ENCODE data around the gene LY6G6C.
A peak's percentile ranks its signal among the peaks of the same experiment; 100 is the strongest.

The LY6G6C gene

DNA sequence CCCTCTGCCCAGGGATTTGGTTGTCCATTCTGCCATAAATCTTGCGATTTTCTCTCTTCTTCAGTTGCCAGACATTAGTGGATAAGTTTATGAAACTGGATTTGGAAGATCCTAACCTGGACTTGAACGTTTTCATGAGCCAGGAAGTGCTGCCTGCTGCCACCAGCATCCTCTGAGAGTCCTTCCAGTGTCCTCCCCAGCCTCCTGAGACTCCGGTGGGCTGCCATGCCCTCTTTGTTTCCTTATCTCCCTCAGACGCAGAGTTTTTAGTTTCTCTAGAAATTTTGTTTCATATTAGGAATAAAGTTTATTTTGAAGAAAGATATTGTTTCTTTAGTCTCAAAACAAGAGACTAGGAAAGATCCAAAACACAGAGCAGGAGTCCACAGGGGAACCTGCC lies 40.8 kb upstream of the LY6G6C start, which contains the start of gene SAPCD1:
TSS of gene SAPCD1 (plus strand) at position 301 of the 400 bp plus-strand sequence. CDS start 399 bp downstream, outside the sequence.
- TF ChIP-seq, protein P1, sequence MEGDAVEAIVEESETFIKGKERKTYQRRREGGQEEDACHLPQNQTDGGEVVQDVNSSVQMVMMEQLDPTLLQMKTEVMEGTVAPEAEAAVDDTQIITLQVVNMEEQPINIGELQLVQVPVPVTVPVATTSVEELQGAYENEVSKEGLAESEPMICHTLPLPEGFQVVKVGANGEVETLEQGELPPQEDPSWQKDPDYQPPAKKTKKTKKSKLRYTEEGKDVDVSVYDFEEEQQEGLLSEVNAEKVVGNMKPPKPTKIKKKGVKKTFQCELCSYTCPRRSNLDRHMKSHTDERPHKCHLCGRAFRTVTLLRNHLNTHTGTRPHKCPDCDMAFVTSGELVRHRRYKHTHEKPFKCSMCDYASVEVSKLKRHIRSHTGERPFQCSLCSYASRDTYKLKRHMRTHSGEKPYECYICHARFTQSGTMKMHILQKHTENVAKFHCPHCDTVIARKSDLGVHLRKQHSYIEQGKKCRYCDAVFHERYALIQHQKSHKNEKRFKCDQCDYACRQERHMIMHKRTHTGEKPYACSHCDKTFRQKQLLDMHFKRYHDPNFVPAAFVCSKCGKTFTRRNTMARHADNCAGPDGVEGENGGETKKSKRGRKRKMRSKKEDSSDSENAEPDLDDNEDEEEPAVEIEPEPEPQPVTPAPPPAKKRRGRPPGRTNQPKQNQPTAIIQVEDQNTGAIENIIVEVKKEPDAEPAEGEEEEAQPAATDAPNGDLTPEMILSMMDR (IDR thresholded peaks at IDR 0.05; ENCODE audit: low read depth, low read length, missing control alignments), result no peak
- H3K27ac ChIP-seq, result no peak within 1 kb of the TSS
- H3K4me3 ChIP-seq (ENCODE audit: low read depth, low read length), result no peak within 1 kb of the TSS
- H3K36me3 ChIP-seq (replicated peaks), result no peaks in the 10 kb centered on the region
- in situ Hi-C loops (cut with HindIII; ENCODE audit: low pct_ligation_motif_present, low sequenced_read_pairs), result no loop called here
- no peak for DNase-seq
- no peaks in the 10 kb centered on the region for H3K27me3 ChIP-seq (replicated peaks)

DNA sequence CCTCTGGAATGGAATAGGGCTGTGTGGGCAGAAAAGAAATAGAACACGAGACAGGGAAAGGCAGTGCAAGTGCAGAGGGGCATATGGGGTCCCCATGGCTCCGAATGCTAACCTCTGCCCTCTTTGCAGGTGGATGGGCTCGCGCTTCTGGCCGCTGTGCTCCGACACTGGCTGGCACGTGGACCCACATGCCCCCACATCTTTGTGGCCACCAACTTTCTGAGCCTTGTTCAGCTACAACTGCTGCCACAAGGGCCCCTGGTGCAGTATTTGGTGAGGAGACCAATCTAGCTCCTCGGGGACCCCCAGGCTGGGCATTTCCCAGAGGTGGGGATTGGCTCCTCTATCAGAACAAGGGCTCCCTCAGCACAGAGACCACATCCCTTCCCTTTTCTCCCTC lies 39.8 kb upstream of the LY6G6C start:
- DNase-seq, result no peak
- TF ChIP-seq, protein P1 (IDR thresholded peaks at IDR 0.05; ENCODE audit: low read depth, low read length, missing control alignments), result no peak
- no peaks in the 10 kb centered on the region for H3K36me3 ChIP-seq (replicated peaks)
- no peak overlapping the region for H3K4me3 ChIP-seq (ENCODE audit: low read depth, low read length)
- H3K27me3 ChIP-seq (replicated peaks), result no peaks in the 10 kb centered on the region
- H3K27ac ChIP-seq, result no peak overlapping the region
- in situ Hi-C loops (cut with HindIII; ENCODE audit: low pct_ligation_motif_present, low sequenced_read_pairs), result no loop called here

DNA sequence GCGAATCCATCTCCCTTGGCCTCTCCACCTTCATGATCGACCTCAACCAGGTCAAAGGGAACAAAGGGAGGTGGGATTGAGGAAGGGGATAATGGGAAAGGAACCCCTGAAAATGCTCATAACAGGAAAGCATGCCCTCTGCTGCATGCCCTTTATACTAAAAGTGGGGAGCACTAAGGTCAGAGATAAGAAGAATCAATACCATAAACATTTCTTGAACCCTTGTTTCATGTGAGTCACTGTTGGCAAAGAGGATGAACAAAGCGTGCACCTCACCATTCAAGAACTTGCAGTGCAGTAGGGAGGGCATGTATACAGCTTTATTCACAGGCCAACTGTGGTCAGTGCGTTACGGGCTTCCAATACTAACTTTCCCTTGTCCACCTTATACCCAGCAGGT lies 39.2 kb upstream of the LY6G6C start:
- no peaks in the 10 kb centered on the region for H3K27me3 ChIP-seq (replicated peaks)
- TF ChIP-seq, protein P1 (IDR thresholded peaks at IDR 0.05; ENCODE audit: low read depth, low read length, missing control alignments), result no peak
- no peak for DNase-seq
- in situ Hi-C loops (cut with HindIII; ENCODE audit: low pct_ligation_motif_present, low sequenced_read_pairs), result no loop called here
- H3K4me3 ChIP-seq (ENCODE audit: low read depth, low read length), result no peak overlapping the region
- H3K27ac ChIP-seq, result no peak overlapping the region
- H3K36me3 ChIP-seq (replicated peaks), result no peaks in the 10 kb centered on the region

DNA sequence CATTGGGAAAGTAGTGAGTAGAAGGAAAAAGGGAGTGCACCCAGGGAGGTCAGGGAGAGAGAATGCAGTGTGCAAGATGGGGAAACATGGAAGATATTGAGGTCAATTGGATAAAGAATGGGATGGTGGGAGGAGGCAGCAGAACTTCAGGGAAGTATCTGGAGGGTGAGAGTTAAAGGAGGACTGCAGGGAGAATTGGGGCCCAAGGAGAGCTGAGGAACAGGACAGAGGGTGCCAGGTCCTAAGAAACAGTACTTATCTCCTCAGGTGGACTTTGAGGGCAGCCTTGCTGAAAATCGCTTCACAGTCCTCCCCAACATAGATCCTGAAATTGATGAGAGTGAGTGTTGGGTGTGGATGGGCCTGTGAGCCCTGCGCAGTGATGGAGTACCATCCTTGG lies 36.7 kb upstream of the LY6G6C start:
- Histone ChIP-seq H3K36me3 (replicated peaks) (no peaks in the 10 kb centered on the region), H3K27me3 (replicated peaks) (no peaks in the 10 kb centered on the region), H3K27ac (no peak overlapping the region), H3K4me3 (ENCODE audit: low read depth, low read length) (no peak overlapping the region)
- in situ Hi-C loops (cut with HindIII; ENCODE audit: low pct_ligation_motif_present, low sequenced_read_pairs), result no loop called here
- no peak for DNase-seq
- TF ChIP-seq, protein P1 (IDR thresholded peaks at IDR 0.05; ENCODE audit: low read depth, low read length, missing control alignments), result no peak

DNA sequence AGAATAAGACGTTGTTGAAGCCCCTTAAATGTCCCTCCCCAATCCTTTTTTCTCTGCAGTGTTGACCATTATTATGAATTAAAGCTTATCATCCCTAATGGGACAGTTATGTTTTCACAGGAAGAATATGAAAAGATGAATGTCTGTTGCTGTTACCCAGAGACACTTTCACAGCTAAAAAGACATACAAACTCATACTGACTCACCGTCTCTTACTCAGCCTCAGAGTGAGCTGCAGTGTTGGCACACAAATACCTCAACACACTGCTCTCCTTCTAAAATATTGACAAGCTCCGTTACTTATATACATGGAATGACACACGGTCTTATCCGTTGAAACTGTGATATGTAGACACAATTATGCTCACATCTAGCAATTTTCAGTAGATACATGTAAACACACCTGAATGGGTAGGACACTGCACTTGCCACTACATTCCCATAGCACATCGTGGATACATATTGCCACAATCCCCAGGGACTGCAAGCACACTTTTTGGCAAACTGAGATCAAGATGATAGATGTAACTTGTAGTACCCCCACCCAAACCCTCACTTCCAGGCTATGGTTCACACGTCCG lies 31.3 kb upstream of the LY6G6C start:
- H3K4me3 ChIP-seq (ENCODE audit: low read depth, low read length), result no peak overlapping the region
- peak; percentile 85 for DNase-seq
- in situ Hi-C loops (cut with HindIII; ENCODE audit: low pct_ligation_motif_present, low sequenced_read_pairs), result no loop called here
- H3K27ac ChIP-seq, result peak overlapping the region; percentile 77
- H3K36me3 ChIP-seq (replicated peaks), result no peaks in the 10 kb centered on the region
- no peaks in the 10 kb centered on the region for H3K27me3 ChIP-seq (replicated peaks)
- TF ChIP-seq, protein P1 (IDR thresholded peaks at IDR 0.05; ENCODE audit: low read depth, low read length, missing control alignments), result no peak
